Measurements from ENCODE around the gene DHX38. TPM values are rescaled to one million over a fixed set of nuclear protein-coding genes. Genes with fewer than 3 reads are reported as not detected.
"Not testable (repeated sequence)": the region's sequence is repeated elsewhere in the genome, so short reads cannot be mapped to it uniquely, and the experiment has no call there.

Gene DHX38
- total and polyA plus RNA-seq, 2 donors (not counting 3 experiments of a cell fraction or from before 2014, with no cell fraction given), result 47.3 to 78.6 TPM

- Histone ChIP-seq H3K9ac (replicated peaks; ENCODE audit: extremely low read depth, insufficient read depth, low read length) (no peak overlapping the region), H3K4me1 (ENCODE audit: control insufficient read depth, extremely low read depth, insufficient read depth, low read length) (no peaks in the 10 kb centered on the region), H3K4me3 (replicated peaks in 1 of 3; ENCODE audit: insufficient read depth in 1 of 3, low read depth in 1 of 3, low read length in 3 of 3) (no peak overlapping the region), H3K27me3 (ENCODE audit: control insufficient read depth in 2 of 2, insufficient read depth in 2 of 2, low read length in 2 of 2) (no peaks in the 10 kb centered on the region), H3K36me3 (ENCODE audit: control insufficient read depth in 2 of 2, extremely low read depth in 1 of 2, insufficient read depth in 2 of 2, low read length in 2 of 2) (no peaks in the 10 kb centered on the region), H3K79me2 (ENCODE audit: control insufficient read depth, insufficient read depth, low read length) (no peaks in the 10 kb centered on the region), H3K9me1 (replicated peaks; ENCODE audit: control insufficient read depth, extremely low read depth, insufficient read depth, low read length) (no peaks in the 10 kb centered on the region), H3K27ac (ENCODE audit: insufficient read depth, low read depth, low read length) (no peak overlapping the region), H3K4me2 (ENCODE audit: insufficient read depth, low read length) (no peak overlapping the region), H2AFZ (ENCODE audit: low read depth, low read length) (no peak overlapping the region), H4K20me1 (replicated peaks; ENCODE audit: control insufficient read depth, extremely low read depth, insufficient read depth, low read length) (no peaks in the 10 kb centered on the region), H3K9me3 (replicated peaks; ENCODE audit: control insufficient read depth, insufficient read depth, low read length) (no peaks in the 10 kb centered on the region)
- BruUV-seq (replicated peaks), result no TSS peak
- ChIA-PET POLR2A (no interaction called here), CTCF (no interaction called here)
- intact Hi-C loops (cut with micrococcal nuclease) (no loop called here), dilution Hi-C loops (cut with MboI; ENCODE audit: extremely low pct_ligation_motif_present, low sequenced_read_pairs) (no loop called here)
- no peak for DNase-seq (ENCODE audit: low read depth, low spot score)
- TF ChIP-seq MYC (IDR thresholded peaks at IDR 0.05; ENCODE audit: low read depth, low read length) (no peak), FOS (IDR thresholded peaks at IDR 0.05; ENCODE audit: borderline replicate concordance, insufficient read depth, low read length) (no peak), EZH2 (IDR thresholded peaks at IDR 0.05; ENCODE audit: borderline replicate concordance, low read depth, low read length, severe bottlenecking) (no peak), MAX (IDR thresholded peaks at IDR 0.05; ENCODE audit: insufficient read depth, insufficient read length) (no peak), GATA2 (IDR thresholded peaks at IDR 0.05; ENCODE audit: insufficient read depth, insufficient read length, low read depth, low read length) (no peak), CTCF (IDR thresholded peaks at IDR 0.05; ENCODE audit: extremely low read depth in 1 of 2, insufficient read depth in 1 of 2, low read depth in 1 of 2, low read length in 2 of 2) (no peak), JUN (IDR thresholded peaks at IDR 0.05; ENCODE audit: borderline replicate concordance, insufficient read depth, insufficient read length, low read depth) (no peak), POLR2A (IDR thresholded peaks at IDR 0.05; ENCODE audit: low read depth, low read length) (no peak), POLR2AphosphoS5 (IDR thresholded peaks at IDR 0.05; ENCODE audit: insufficient read depth, low read depth, low read length) (no peak)
- FAIRE-seq, result no peak
Observed at GRCh38 chr16:72051818-72052217, 41.8 kb upstream of the DHX38 start.

- H3K4me1 ChIP-seq (ENCODE audit: control insufficient read depth, extremely low read depth, insufficient read depth, low read length); intact Hi-C loops (cut with micrococcal nuclease); POLR2A ChIA-PET; FAIRE-seq; H4K20me1 ChIP-seq (replicated peaks; ENCODE audit: control insufficient read depth, extremely low read depth, insufficient read depth, low read length); H3K4me2 ChIP-seq (ENCODE audit: insufficient read depth, low read length); H3K9me1 ChIP-seq (replicated peaks; ENCODE audit: control insufficient read depth, extremely low read depth, insufficient read depth, low read length); DNase-seq (ENCODE audit: low read depth, low spot score); H2AFZ ChIP-seq (ENCODE audit: low read depth, low read length); H3K27me3 ChIP-seq (ENCODE audit: control insufficient read depth in 2 of 2, insufficient read depth in 2 of 2, low read length in 2 of 2); H3K9me3 ChIP-seq (replicated peaks; ENCODE audit: control insufficient read depth, insufficient read depth, low read length); H3K9ac ChIP-seq (replicated peaks; ENCODE audit: extremely low read depth, insufficient read depth, low read length); H3K27ac ChIP-seq (ENCODE audit: insufficient read depth, low read depth, low read length); dilution Hi-C loops (cut with MboI; ENCODE audit: extremely low pct_ligation_motif_present, low sequenced_read_pairs); H3K79me2 ChIP-seq (ENCODE audit: control insufficient read depth, insufficient read depth, low read length); H3K4me3 ChIP-seq (replicated peaks in 1 of 3; ENCODE audit: insufficient read depth in 1 of 3, low read depth in 1 of 3, low read length in 3 of 3); BruUV-seq (replicated peaks); CTCF ChIA-PET; H3K36me3 ChIP-seq (ENCODE audit: control insufficient read depth in 2 of 2, extremely low read depth in 1 of 2, insufficient read depth in 2 of 2, low read length in 2 of 2): not testable (repeated sequence)
Observed at GRCh38 chr16:72054254-72054847, 39.3 kb upstream of the DHX38 start, which contains the start of gene HP. HP (plus strand) TSS chr16:72054505; CDS start chr16:72054653, 148 bp downstream.
